NCI-H226 (cell line): Measurements from ENCODE around the gene DTNB.
"Not testable (repeated sequence)": the region's sequence is repeated elsewhere in the genome, so short reads cannot be mapped to it uniquely, and the experiment has no call there.

Experiments
- DNase-seq: peaks from one replicate; pipeline ENCODE4 v3.0.0-alpha.2; 2015

The DTNB gene

GRCh38 chr2:25447018-25447417 is 226.4 kb downstream of the DTNB start:
- no peak for DNase-seq

- no peak for DNase-seq
Observed at GRCh38 chr2:25446122-25446521, 227.3 kb downstream of the DTNB start.

- DNase-seq = no peak
Observed at GRCh38 chr2:25445464-25445863, 227.9 kb downstream of the DTNB start.

GRCh38 chr2:25444608-25445270 is 228.6 kb downstream of the DTNB start:
- no peak for DNase-seq

- no peak for DNase-seq
Observed at GRCh38 chr2:25443766-25444165, 229.6 kb downstream of the DTNB start.

GRCh38 chr2:25441353-25441752 is 232.0 kb downstream of the DTNB start:
- DNase-seq = no peak

GRCh38 chr2:25438793-25439192 is 234.6 kb downstream of the DTNB start:
- no peak for DNase-seq

- no peak for DNase-seq
Observed at GRCh38 chr2:25437881-25438662, 235.3 kb downstream of the DTNB start.

- DNase-seq = no peak
Observed at GRCh38 chr2:25435421-25435820, 238.0 kb downstream of the DTNB start.

GRCh38 chr2:25431604-25432003 is 241.8 kb downstream of the DTNB start:
- no peak for DNase-seq

GRCh38 chr2:25430556-25430955 is 242.8 kb downstream of the DTNB start:
- DNase-seq = no peak

GRCh38 chr2:25426326-25426725 is 247.1 kb downstream of the DTNB start:
- DNase-seq = no peak

- no peak for DNase-seq
Observed at GRCh38 chr2:25424426-25425028, 248.8 kb downstream of the DTNB start.

- no peak for DNase-seq
Observed at GRCh38 chr2:25421820-25422411, 251.5 kb downstream of the DTNB start.

- DNase-seq = no peak
Observed at GRCh38 chr2:25421289-25421688, 252.1 kb downstream of the DTNB start.

- no peak for DNase-seq
Observed at GRCh38 chr2:25420820-25421237, 252.5 kb downstream of the DTNB start.

- no peak for DNase-seq
Observed at GRCh38 chr2:25419678-25420242, 253.6 kb downstream of the DTNB start.

- no peak for DNase-seq
Observed at GRCh38 chr2:25418944-25419677, 254.3 kb downstream of the DTNB start.

- DNase-seq = no peak
Observed at GRCh38 chr2:25417715-25418369, 255.5 kb downstream of the DTNB start.

GRCh38 chr2:25416674-25417073 is 256.7 kb downstream of the DTNB start:
- no peak for DNase-seq

- DNase-seq = no peak
Observed at GRCh38 chr2:25414781-25415180, 258.6 kb downstream of the DTNB start.

GRCh38 chr2:25413409-25413808 is 260.0 kb downstream of the DTNB start:
- DNase-seq = not testable (repeated sequence)
